Endothelial cell (in vitro differentiated cells): ENCODE data around the gene ZSCAN9. TPM values are rescaled to one million over a fixed set of nuclear protein-coding genes. Genes with fewer than 3 reads are reported as not detected.

Source experiments
- DNase-seq: peaks from one replicate; pipeline ENCODE4 v3.0.0; 2021; ENCODE audit warnings: low spot score
- H3K27ac Mint-ChIP-seq: one replicate; pipeline ENCODE4 v1.8.0; 2021; ENCODE audit warnings: mixed read lengths, inconsistent platforms; ENCODE audit not compliant: unreplicated experiment
- H3K27me3 Mint-ChIP-seq: one replicate; pipeline ENCODE4 v1.8.0; 2021; ENCODE audit warnings: mild to moderate bottlenecking, moderate library complexity, mixed read lengths, inconsistent platforms; ENCODE audit not compliant: unreplicated experiment
- H3K36me3 Mint-ChIP-seq: one replicate; pipeline ENCODE4 v1.8.0; 2021; ENCODE audit warnings: mild to moderate bottlenecking, low read depth, mixed read lengths, inconsistent platforms; ENCODE audit not compliant: unreplicated experiment
- H3K4me1 Mint-ChIP-seq: one replicate; pipeline ENCODE4 v1.8.0; 2021; ENCODE audit warnings: mild to moderate bottlenecking, mixed read lengths, inconsistent platforms; ENCODE audit not compliant: unreplicated experiment
- H3K4me3 Mint-ChIP-seq: one replicate; pipeline ENCODE4 v1.8.0; 2021; ENCODE audit warnings: mild to moderate bottlenecking, mixed read lengths, inconsistent platforms; ENCODE audit not compliant: unreplicated experiment
- H3K9me3 Mint-ChIP-seq: one replicate; pipeline ENCODE4 v1.8.0; 2021; ENCODE audit warnings: mixed read lengths, inconsistent platforms; ENCODE audit not compliant: unreplicated experiment
- total RNA-seq: library from RNA; stranded (reverse); fragmentation: NEBNext Ultra II Directional; extraction: Animal tissue kit (Norgen Biotek cat#: 25700); gene quantifications from one replicate; pipeline ENCODE4 v1.2.1, GENCODE V29; 2021; ENCODE audit not compliant: unreplicated experiment
- TF ChIP-seq, protein P1 (sequence below): fragments of 200-600 bp; sonication (generic); IDR thresholded peaks from one replicate; pipeline ENCODE4 v1.5.0; 2021; ENCODE audit warnings: antibody characterized with exemption; ENCODE audit not compliant: unreplicated experiment

The ZSCAN9 gene
- total RNA-seq, 1 donor from 2014 or later = 17.5 TPM

DNA sequence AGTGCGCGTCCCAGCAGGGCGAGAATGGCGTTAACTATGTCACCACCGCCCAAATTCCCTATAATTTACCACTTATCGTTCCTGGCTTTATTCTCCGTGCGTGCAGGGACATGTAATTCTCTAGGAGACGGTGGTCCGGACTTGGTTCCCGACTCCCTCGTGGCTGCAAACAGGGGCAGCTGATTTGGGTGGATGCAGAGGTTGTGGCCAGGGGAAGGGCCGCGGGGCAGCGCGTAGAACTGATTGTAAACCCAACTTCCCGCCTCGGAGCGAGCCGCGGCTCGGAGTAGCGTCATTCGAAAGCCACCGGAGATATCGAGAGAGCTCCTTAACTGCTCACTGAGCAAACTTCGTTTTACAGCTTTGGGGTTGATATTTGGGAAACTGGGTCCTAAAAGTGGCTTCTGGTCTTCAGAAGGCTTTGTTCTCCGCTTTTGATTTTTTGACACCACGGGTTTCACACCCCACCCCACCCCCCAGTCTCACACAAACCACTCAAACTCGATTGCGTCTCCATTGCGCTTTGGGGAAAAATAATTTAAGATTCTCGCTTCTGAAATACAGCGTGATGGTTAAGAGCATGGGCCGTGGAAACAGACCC is 17.5 kb upstream of the ZSCAN9 start:
- TF ChIP-seq, protein P1, sequence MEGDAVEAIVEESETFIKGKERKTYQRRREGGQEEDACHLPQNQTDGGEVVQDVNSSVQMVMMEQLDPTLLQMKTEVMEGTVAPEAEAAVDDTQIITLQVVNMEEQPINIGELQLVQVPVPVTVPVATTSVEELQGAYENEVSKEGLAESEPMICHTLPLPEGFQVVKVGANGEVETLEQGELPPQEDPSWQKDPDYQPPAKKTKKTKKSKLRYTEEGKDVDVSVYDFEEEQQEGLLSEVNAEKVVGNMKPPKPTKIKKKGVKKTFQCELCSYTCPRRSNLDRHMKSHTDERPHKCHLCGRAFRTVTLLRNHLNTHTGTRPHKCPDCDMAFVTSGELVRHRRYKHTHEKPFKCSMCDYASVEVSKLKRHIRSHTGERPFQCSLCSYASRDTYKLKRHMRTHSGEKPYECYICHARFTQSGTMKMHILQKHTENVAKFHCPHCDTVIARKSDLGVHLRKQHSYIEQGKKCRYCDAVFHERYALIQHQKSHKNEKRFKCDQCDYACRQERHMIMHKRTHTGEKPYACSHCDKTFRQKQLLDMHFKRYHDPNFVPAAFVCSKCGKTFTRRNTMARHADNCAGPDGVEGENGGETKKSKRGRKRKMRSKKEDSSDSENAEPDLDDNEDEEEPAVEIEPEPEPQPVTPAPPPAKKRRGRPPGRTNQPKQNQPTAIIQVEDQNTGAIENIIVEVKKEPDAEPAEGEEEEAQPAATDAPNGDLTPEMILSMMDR = no peak
- H3K4me3 Mint-ChIP-seq = peak overlapping the region; percentile 90
- DNase-seq = peak; percentile 65
- H3K36me3 Mint-ChIP-seq = no peaks in the 10 kb centered on the region
- peak overlapping the region; percentile 27 for H3K27ac Mint-ChIP-seq
- no peaks in the 10 kb centered on the region for H3K9me3 Mint-ChIP-seq
- peaks cover 24% of the 10 kb centered on the region for H3K4me1 Mint-ChIP-seq
- peaks cover 14% of the 10 kb centered on the region for H3K27me3 Mint-ChIP-seq

GRCh38 chr6:28208111-28208659 is 16.9 kb upstream of the ZSCAN9 start:
- Mint-ChIP-seq H3K4me3 (peak overlapping the region; percentile 90), H3K4me1 (peaks cover 25% of the 10 kb centered on the region), H3K36me3 (no peaks in the 10 kb centered on the region), H3K27ac (no peak overlapping the region), H3K9me3 (no peaks in the 10 kb centered on the region), H3K27me3 (peaks cover 17% of the 10 kb centered on the region)
- TF ChIP-seq, protein P1 = no peak
- no peak for DNase-seq

DNA sequence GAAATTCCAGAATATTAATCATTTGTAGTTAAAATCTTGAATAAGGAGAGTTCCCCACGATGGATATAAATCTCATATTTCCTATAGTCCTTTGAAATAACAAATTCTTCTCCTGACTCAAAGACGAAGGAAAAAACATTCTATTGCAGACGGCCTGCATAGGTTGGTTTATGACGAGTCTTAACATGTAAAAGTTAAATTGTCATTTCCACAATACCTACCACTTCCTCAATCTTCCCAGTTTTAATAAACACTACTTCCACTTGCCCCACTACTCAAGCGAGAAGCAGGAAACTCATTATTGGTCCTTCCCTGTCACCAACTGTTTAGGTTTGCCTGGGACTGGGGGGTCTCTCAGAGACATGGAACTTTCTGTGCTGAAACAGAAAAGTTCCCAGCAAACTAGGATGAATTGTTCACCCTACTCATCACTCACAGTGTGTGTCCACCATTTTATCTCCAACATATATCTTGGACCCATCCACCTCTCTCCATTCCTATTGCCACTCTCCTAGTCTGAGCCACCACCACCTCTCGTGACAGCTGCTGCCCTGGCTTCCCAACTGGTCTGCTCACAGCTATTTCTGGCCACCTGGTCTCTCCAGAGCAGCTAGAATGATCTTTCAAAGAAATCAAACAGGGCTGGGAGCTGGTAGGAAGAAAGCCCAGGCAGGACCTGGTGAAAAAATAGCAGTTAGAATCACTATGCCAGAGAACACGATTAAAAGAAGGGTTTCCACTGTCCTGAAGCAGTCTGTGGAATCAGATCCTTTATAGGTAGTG is 15.1 kb upstream of the ZSCAN9 start:
- TF ChIP-seq, protein P1 = no peak
- Mint-ChIP-seq H3K4me3 (peak overlapping the region; percentile 42), H3K4me1 (peaks cover 25% of the 10 kb centered on the region), H3K9me3 (no peaks in the 10 kb centered on the region), H3K27me3 (peaks cover 17% of the 10 kb centered on the region), H3K27ac (no peak overlapping the region), H3K36me3 (no peaks in the 10 kb centered on the region)
- DNase-seq = no peak

GRCh38 chr6:28211840-28212509 is 13.1 kb upstream of the ZSCAN9 start:
- Mint-ChIP-seq H3K4me1 (peaks cover 23% of the 10 kb centered on the region), H3K4me3 (peak overlapping the region; percentile 89), H3K27me3 (peaks cover 18% of the 10 kb centered on the region), H3K9me3 (no peaks in the 10 kb centered on the region), H3K27ac (peak overlapping the region; percentile 57), H3K36me3 (no peaks in the 10 kb centered on the region)
- DNase-seq = no peak
- TF ChIP-seq, protein P1 = no peak
